NCI-H1930 (cell line): ENCODE measurements around the gene ARHGAP18.

Experiments used
- DNase-seq, 2 experiments: peaks; one replicate each; lab custom pipeline; 2025; lab: John Stamatoyannopoulos, UW

The ARHGAP18 gene

DNA sequence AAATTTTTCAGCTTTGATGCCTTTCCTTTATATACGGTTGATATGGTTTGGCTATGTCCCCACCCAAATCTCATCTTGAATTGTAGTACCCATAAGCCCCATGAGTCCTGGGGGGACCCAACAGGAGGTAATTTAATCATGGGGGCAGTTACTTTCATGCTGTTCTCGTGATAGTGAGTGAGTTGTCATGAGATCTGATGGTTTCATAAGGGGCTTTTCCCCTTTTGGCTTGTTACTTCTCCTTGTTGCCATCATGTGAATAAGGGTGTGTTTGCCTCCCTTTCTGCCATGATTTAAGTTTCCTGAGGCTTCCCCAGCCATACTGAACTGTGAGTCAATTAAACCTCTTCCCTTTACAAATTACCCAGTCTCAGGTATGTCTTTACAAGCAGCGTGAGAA, 66.8 kb downstream of the ARHGAP18 start:
- no peak for DNase-seq

DNA sequence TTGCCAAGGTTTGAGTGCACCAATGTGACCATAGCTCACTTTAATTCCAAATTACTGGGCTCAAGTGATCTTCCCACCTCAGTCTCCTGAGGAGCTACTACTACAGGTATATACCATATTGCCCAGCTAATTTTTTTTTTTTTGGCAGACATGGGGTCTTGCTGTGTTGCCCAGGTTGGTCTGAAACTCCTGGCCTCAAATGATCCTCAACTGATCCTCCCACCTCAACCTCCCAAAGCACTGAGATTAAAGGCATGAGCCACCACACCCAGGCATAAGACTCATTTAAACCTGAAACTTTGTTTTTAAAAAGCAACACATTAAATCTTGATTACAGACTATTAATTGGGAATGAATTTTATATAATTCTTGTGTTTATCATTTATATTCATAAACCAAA, 67.7 kb downstream of the ARHGAP18 start:
- DNase-seq = no peak

- no peak for DNase-seq
These were observed 68.6 kb downstream of the ARHGAP18 start for GRCh38 chr6:129641344-129641743.

DNA sequence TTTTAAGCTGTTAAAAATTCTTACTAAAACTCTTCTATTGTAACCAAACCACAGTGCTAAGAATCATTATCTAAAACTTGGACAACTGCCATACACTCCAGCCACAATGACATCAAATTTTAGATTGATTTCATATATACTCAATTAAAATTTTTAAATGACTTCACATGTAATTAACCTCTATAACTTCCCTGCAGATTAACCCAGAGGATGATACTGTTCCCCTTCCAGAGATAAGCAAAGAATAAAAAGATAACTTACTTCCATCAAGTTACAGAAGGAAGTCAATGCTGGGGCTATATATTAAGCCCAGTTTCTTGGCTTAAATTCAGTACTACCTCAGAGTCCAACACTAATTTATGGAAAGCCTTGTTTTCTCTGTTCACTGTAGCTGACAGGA, 71.3 kb downstream of the ARHGAP18 start:
- DNase-seq = no peak

- DNase-seq = no peak
These were observed 71.8 kb downstream of the ARHGAP18 start for GRCh38 chr6:129638055-129638684.

DNA sequence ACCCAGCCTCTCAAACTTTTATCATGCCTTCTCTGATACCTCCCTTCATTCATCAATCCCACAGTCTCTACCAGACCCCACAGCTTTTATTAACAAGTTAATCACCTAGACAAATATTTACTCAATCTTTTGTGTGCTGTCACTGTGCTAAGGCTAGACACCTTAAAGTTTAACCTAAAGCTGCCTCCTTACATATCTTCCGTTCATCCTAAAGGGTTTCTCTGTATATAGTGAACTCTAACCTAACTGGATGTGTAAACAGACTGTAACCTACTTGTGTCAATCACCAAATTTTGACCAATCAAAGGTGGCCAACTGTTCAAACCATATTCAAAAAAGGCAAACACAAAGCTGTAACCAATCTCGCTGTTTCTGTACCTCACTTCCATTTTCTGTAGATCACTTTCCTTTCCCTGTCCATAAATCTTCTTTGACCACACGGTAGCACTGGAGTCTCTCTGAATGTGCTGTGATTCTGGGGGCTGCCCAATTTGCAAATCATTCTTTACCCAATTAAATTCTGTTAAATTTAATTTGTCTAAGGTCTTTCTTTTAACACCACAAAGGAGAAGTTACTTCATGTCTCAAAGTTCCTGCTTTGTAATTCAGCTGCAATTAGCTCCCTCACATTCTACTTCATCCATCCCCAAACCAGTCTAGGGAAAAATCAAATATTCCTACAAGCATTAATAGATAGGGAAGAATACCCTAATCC, 72.5 kb downstream of the ARHGAP18 start:
- no peak for DNase-seq

DNA sequence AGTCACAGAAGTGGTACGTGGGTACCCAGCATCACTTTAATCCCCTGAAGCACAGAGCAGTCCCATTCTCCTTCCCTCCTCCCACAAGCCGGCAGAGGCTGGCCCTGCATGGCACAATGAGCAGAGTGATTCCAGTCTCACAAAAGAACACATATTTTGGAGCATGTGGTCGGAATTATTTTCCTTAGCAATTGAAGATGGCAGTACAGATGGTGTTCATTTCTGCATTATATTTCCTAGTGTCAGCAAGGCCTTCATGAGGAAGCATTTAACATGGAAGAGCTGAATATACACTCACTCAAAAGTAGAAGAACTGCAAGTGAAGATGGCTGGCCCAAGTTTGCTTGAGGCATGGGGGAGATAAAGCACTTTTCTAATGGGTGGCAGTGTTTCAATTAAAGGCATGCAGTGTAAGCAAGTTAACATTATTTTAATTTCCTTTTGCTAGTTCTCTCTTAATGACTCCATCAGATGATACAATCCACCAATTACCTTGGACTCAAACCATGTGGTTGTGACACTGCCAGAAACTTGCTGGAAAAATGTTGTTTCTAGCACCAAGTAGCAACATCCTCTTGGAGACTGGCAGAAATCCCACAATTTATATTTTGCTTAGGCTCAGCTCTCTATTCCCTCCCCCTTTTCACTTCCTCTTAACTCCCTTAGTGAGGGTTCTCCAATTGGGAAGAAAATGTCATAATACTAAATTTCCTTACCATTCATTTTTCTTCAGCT, 74.4 kb downstream of the ARHGAP18 start:
- DNase-seq = no peak

DNA sequence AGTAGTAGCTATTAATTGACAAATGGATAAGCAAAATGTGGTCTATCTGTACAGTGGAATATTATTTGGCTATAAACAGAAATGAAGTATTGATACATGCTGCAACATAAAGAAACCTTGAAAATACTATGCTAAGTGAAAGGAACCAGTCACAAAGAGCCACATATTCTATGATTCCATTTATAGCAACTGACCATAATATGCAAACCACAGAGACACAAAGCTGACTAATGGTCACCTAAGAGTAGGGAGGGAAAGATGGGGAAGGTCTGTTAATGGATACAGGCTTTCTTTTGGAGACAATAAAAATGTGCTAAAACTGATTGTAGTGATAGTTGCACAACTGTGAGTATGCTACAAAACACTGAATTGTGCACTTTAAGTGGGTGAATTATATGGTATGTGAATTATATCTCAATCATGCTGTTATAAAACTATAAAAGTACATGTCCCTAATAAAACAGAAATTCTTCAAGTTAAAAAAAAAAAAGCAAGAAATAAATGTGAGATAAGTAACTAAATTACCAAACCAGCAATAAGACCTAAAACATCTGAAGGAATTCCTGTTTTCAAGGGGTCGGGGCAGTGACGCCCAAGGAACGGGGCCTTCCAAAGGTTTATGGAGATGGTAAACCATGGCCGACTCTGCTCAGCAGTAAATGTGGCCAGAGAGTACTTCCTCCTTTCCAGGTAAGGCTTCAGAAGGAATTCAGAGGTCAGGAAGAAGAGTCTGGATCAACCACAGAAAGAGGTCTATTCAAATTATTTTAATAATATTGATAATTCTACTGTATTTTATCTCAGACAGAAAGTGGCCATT, 75.4 kb downstream of the ARHGAP18 start:
- DNase-seq = no peak

- DNase-seq = no peak
These were observed 76.4 kb downstream of the ARHGAP18 start for GRCh38 chr6:129633529-129633928.

GRCh38 chr6:129632172-129632613, 77.8 kb downstream of the ARHGAP18 start:
- DNase-seq = no peak

GRCh38 chr6:129631070-129631469, 78.9 kb downstream of the ARHGAP18 start:
- no peak for DNase-seq

GRCh38 chr6:129630596-129630995, 79.4 kb downstream of the ARHGAP18 start:
- no peak for DNase-seq

GRCh38 chr6:129628101-129628815, 81.7 kb downstream of the ARHGAP18 start:
- no peak for DNase-seq

DNA sequence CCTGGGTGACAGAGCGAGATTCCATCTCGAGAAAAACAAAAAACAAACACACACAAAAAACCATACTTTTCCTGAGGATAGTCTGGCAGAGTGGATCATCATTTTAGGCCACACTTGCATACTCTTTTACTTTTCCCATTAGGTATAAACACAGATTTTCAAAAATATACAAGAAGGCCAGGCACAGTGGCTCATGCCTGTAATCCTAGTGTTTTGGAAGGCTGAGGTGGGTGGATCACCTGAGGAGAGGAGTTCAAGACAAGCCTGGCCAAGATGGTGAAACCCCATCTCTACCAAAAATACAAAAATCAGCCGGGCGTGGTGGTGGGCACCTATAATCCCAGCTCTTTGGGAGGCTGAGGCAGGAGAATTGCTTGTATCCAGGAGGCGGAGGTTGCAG, 85.5 kb downstream of the ARHGAP18 start:
- DNase-seq = no peak

- no peak for DNase-seq
These were observed 86.8 kb downstream of the ARHGAP18 start for GRCh38 chr6:129623008-129623732.

DNA sequence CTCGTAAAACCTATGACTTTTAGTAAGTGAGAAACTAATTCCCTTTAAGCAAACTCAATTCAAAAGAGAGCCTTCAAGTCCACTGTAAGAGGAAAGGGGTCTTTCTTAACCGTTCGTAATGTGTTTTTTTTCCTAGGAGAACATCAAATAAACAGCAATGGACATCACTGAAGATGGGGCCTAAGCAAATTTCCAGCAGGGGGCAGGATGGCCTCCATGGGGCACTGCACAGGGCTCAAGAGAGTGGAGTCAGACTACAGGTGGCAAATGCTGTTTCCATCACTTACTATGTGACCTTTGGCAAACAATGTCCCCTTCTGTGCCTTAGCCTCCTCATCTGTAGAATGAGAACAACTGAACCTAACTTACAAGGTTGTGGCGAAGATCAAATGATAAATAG, 88.7 kb downstream of the ARHGAP18 start:
- DNase-seq = no peak

GRCh38 chr6:129620234-129620610, 89.8 kb downstream of the ARHGAP18 start:
- DNase-seq = no peak

DNA sequence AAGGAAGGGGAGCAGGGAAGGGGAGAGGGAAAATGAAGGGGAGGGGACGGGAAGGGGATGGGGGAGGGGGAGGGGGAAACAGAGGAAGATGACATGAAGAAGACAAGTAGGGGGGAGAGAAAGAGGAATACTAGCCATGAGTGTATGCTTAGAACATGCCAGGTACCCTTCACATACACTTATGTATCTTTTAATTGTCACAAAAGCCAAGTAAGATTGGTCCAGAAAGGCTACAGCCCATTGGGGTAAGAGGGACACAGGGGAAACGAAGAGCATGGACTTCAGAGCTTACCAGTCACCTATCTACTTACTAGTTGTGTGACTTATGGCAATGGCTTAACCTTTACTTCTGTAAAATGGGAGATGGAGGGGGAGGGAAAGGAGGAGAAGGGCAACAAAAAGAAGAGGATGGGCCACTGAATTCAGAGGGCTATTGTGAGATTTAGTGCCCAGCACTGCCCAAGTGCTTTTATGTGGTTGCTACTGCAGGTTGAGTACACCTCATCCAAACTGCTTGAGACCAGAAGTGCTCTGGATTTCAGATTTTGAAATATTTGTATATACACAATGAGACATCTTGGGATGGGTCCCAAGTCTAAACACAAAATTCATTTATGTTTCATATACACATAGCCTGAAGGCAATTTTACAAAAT, 90.3 kb downstream of the ARHGAP18 start:
- DNase-seq = no peak

- peak; percentile 31 to 50 for DNase-seq
These were observed 92.0 kb downstream of the ARHGAP18 start for GRCh38 chr6:129617986-129618385.

- no peak for DNase-seq
These were observed 94.5 kb downstream of the ARHGAP18 start for GRCh38 chr6:129615496-129615895.
